Endothelial cell of umbilical vein (primary cell): ENCODE results near the gene AP1G1.

Source experiments
- MYC ChIP-seq: IDR thresholded peaks from one replicate; pipeline ENCODE4 v1.6.1; 2011; ENCODE audit warnings: mild to moderate bottlenecking, low read depth, low read length
- POLR2A ChIP-seq: IDR thresholded peaks from 2 replicates; pipeline ENCODE4 v1.6.1; 2012; ENCODE audit warnings: low read depth, mild to moderate bottlenecking, control low read depth, low read length
- POLR2AphosphoS5 ChIP-seq: IDR thresholded peaks from 2 replicates; pipeline ENCODE4 v1.6.1; 2012; ENCODE audit warnings: low read depth, mild to moderate bottlenecking, control low read depth, low read length, moderate library complexity; ENCODE audit not compliant: insufficient read depth
- TF ChIP-seq, protein P1 (sequence below), 2 donors: IDR thresholded peaks; 1 replicate in 1 of 2; 2 replicates in 1 of 2; pipeline ENCODE4 v1.5.1; 2011; ENCODE audit warnings: low read length in 2 of 2, mild to moderate bottlenecking in 2 of 2, moderate library complexity in 2 of 2, control low read depth in 1 of 2, inconsistent platforms in 1 of 2, low read depth in 1 of 2; ENCODE audit not compliant: insufficient read depth in 1 of 2; ENCODE audit errors: extremely low read depth in 1 of 2
- TF ChIP-seq, protein P2 (sequence below): IDR thresholded peaks from 2 replicates; pipeline ENCODE4 v1.6.1; 2011; ENCODE audit not compliant: insufficient read depth, insufficient read length

GRCh38 chr16:71708696-71709095 lies 99.9 kb downstream of the AP1G1 start:
- TF ChIP-seq, protein P1, sequence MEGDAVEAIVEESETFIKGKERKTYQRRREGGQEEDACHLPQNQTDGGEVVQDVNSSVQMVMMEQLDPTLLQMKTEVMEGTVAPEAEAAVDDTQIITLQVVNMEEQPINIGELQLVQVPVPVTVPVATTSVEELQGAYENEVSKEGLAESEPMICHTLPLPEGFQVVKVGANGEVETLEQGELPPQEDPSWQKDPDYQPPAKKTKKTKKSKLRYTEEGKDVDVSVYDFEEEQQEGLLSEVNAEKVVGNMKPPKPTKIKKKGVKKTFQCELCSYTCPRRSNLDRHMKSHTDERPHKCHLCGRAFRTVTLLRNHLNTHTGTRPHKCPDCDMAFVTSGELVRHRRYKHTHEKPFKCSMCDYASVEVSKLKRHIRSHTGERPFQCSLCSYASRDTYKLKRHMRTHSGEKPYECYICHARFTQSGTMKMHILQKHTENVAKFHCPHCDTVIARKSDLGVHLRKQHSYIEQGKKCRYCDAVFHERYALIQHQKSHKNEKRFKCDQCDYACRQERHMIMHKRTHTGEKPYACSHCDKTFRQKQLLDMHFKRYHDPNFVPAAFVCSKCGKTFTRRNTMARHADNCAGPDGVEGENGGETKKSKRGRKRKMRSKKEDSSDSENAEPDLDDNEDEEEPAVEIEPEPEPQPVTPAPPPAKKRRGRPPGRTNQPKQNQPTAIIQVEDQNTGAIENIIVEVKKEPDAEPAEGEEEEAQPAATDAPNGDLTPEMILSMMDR (IDR thresholded peaks at IDR 0.05; ENCODE audit: extremely low read depth in 1 of 2, insufficient read depth in 1 of 2, low read depth in 1 of 2, low read length in 2 of 2): no peak
- no peak for TF ChIP-seq POLR2A
- TF ChIP-seq POLR2AphosphoS5: no peak
- TF ChIP-seq, protein P2, sequence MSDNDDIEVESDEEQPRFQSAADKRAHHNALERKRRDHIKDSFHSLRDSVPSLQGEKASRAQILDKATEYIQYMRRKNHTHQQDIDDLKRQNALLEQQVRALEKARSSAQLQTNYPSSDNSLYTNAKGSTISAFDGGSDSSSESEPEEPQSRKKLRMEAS: no peak
- TF ChIP-seq MYC: no peak
